ENCODE measurements around the gene IL17C. TPM values are rescaled to one million over a fixed set of nuclear protein-coding genes. Genes with fewer than 3 reads are reported as not detected.
A peak's percentile ranks its signal among the peaks of the same experiment; 100 is the strongest.

IL17C gene
- total and polyA plus RNA-seq, 12 donors, result not detected

- H3K36me3 ChIP-seq (replicated peaks in 1 of 2), result peaks cover 0 to 13% of the 10 kb centered on the region in 2 donors
- no peak overlapping the region for H3K27ac ChIP-seq
- no peak for DNase-seq
- no peak for TF ChIP-seq CTCF (IDR thresholded peaks at IDR 0.05)
- no peak for TF ChIP-seq POLR2A (IDR thresholded peaks at IDR 0.05)
- H3K27me3 ChIP-seq, result no peaks in the 10 kb centered on the region
- WGBS, 4 donors, result 91 to 97% (median 94%) methylated on average over 10 to 25 of the region's 25 CpGs
- intact Hi-C loops (cut with DNase I), result no loop called here
- no peaks in the 10 kb centered on the region for H3K9me3 ChIP-seq (replicated peaks in 1 of 3)
- H3K4me3 ChIP-seq, result no peak overlapping the region
- H3K4me1 ChIP-seq (replicated peaks in 1 of 2), result peaks cover 6 to 13% of the 10 kb centered on the region in 2 donors
Observed at GRCh38 chr16:88659160-88659559, 20.8 kb downstream of the IL17C start.

- Histone ChIP-seq H3K36me3 (replicated peaks in 1 of 2) (no peaks in the 10 kb centered on the region), H3K27ac (no peak overlapping the region), H3K4me1 (replicated peaks in 1 of 2) (peaks cover 6 to 14% of the 10 kb centered on the region in 2 donors), H3K4me3 (no peak overlapping the region), H3K27me3 (no peaks in the 10 kb centered on the region), H3K9me3 (replicated peaks in 1 of 3) (no peaks in the 10 kb centered on the region)
- TF ChIP-seq CTCF (IDR thresholded peaks at IDR 0.05) (no peak), POLR2A (IDR thresholded peaks at IDR 0.05) (no peak)
- intact Hi-C loops (cut with DNase I), result loop anchor here in 1 of 2 donors (2.0 kb wide), 1 partner anchor 25 kb away; the partner anchor contains the start of gene SNAI3
- DNase-seq, result no peak
- WGBS, 4 donors, result 84 to 91% (median 87%) methylated on average over 10 of the region's 10 CpGs
Observed at GRCh38 chr16:88661468-88661867, 23.1 kb downstream of the IL17C start.

- 2 to 7% (median 3%) methylated on average over 8 to 49 of the region's 49 CpGs for WGBS, 4 donors
- DNase-seq, result no peak
- intact Hi-C loops (cut with DNase I), result no loop called here
- Histone ChIP-seq H3K4me1 (replicated peaks in 1 of 2) (peaks cover 6 to 14% of the 10 kb centered on the region in 2 donors), H3K9me3 (replicated peaks in 1 of 3) (no peaks in the 10 kb centered on the region), H3K27me3 (no peaks in the 10 kb centered on the region), H3K4me3 (peak overlapping the region; percentile 39 to 83 (median 72)), H3K36me3 (replicated peaks in 1 of 2) (no peaks in the 10 kb centered on the region), H3K27ac (peak overlapping the region; percentile 49 to 90 (median 81))
- TF ChIP-seq POLR2A (IDR thresholded peaks at IDR 0.05), result no peak
- TF ChIP-seq CTCF (IDR thresholded peaks at IDR 0.05), result no peak
Observed at GRCh38 chr16:88662222-88662842, 24.0 kb downstream of the IL17C start.

- DNase-seq, result peak; percentile 97 to 99 (median 98)
- Histone ChIP-seq H3K4me3 (peak within 1 kb of the TSS; percentile 50 to 83 (median 72)), H3K9me3 (replicated peaks in 1 of 3) (no peaks in the 10 kb centered on the region), H3K27ac (peak within 1 kb of the TSS; percentile 49 to 90 (median 81)), H3K36me3 (replicated peaks in 1 of 2) (no peaks in the 10 kb centered on the region), H3K4me1 (replicated peaks in 1 of 2) (peaks cover 6 to 14% of the 10 kb centered on the region in 2 donors), H3K27me3 (no peaks in the 10 kb centered on the region)
- TF ChIP-seq CTCF (IDR thresholded peaks at IDR 0.05) (peak in 1 of 6 experiments; percentile 7), POLR2A (IDR thresholded peaks at IDR 0.05) (peak; percentile 86 to 95)
- WGBS, 4 donors, result 0 to 1% (median 0%) methylated on average over 21 to 88 of the region's 88 CpGs
- intact Hi-C loops (cut with DNase I), result no loop called here
Observed at GRCh38 chr16:88662843-88663606, 24.7 kb downstream of the IL17C start, which contains the start of gene MVD. Gene MVD (minus strand): TSS chr16:88663091. CDS start chr16:88663080, 11 bp downstream.
